Neural cell (in vitro differentiated cells): ENCODE data around the gene CELSR3. TPM values are rescaled to one million over a fixed set of nuclear protein-coding genes. Genes with fewer than 3 reads are reported as not detected.

Source experiments
- H2AFZ ChIP-seq: fragments of 200-600, 300-800 bp; sonication (generic), shearing (Covaris generic); 2 replicates; pipeline ENCODE4 v1.6.0; 2014; ENCODE audit warnings: low read depth, mild to moderate bottlenecking, antibody characterized with exemption, low read length, moderate library complexity
- H3F3A ChIP-seq: fragments of 200-600 bp; shearing (Covaris generic); 2 replicates; pipeline ENCODE4 v1.6.1; 2016; ENCODE audit warnings: mild to moderate bottlenecking, moderate library complexity, mixed read lengths, antibody characterized with exemption, low read length; ENCODE audit not compliant: insufficient read depth, poor library complexity, severe bottlenecking
- H3K27ac ChIP-seq: fragments of 200-600, 300-800 bp; sonication (generic), shearing (Covaris generic); 2 replicates; pipeline ENCODE4 v1.5.1; 2014; ENCODE audit warnings: mild to moderate bottlenecking, low read length, moderate library complexity
- H3K27me3 ChIP-seq: fragments of 300-800, 200-600 bp; sonication (generic), shearing (Covaris generic); 2 replicates; pipeline ENCODE4 v1.6.0; 2014; ENCODE audit warnings: mild to moderate bottlenecking, low read depth, low read length, moderate library complexity; ENCODE audit not compliant: insufficient read depth
- H3K36me3 ChIP-seq: fragments of 300-800, 200-600 bp; sonication (generic), shearing (Covaris generic); 2 replicates; pipeline ENCODE4 v1.5.1; 2014; ENCODE audit warnings: mild to moderate bottlenecking, antibody characterized with exemption, low read length, moderate library complexity; ENCODE audit not compliant: insufficient read depth
- H3K4me2 ChIP-seq: fragments of 300-800, 200-600 bp; sonication (generic), shearing (Covaris generic); 2 replicates; pipeline ENCODE4 v1.6.0; 2014; ENCODE audit warnings: mild to moderate bottlenecking, low read length
- H3K4me3 ChIP-seq: fragments of 300-800, 200-600 bp; sonication (generic), shearing (Covaris generic); 2 replicates; pipeline ENCODE4 v1.5.1; 2014; ENCODE audit warnings: mild to moderate bottlenecking, low read length, moderate library complexity
- H3K79me2 ChIP-seq: fragments of 200-600 bp; shearing (Covaris generic); replicated peaks from 2 replicates; pipeline ENCODE4 v1.6.0; 2014; ENCODE audit warnings: mild to moderate bottlenecking, low read length, moderate library complexity; ENCODE audit not compliant: insufficient read depth
- H3K9ac ChIP-seq: fragments of 300-800, 200-600 bp; sonication (generic), shearing (Covaris generic); 2 replicates; pipeline ENCODE4 v1.6.1; 2016; ENCODE audit warnings: mild to moderate bottlenecking, low read length, mixed read lengths
- H3K9me2 ChIP-seq: fragments of 200-600 bp; shearing (Covaris generic); 2 replicates; pipeline ENCODE4 v1.6.1; 2016; ENCODE audit warnings: mild to moderate bottlenecking, low read length, mixed read lengths; ENCODE audit not compliant: insufficient read depth
- H3K9me3 ChIP-seq: fragments of 200-600, 300-800 bp; sonication (generic), shearing (Covaris generic); 2 replicates; pipeline ENCODE4 v1.6.1; 2016; ENCODE audit warnings: mild to moderate bottlenecking, mixed run types, low read length, moderate library complexity, mixed read lengths
- H4K20me1 ChIP-seq: fragments of 200-600 bp; shearing (Covaris generic); 2 replicates; pipeline ENCODE4 v1.6.1; 2016; ENCODE audit warnings: mild to moderate bottlenecking, mixed run types; ENCODE audit not compliant: insufficient read depth
- EP300 ChIP-seq: fragments of 450-650 bp; conservative IDR thresholded peaks from 2 replicates; pipeline ENCODE4 v1.6.1; 2014; ENCODE audit warnings: antibody characterized with exemption, mild to moderate bottlenecking, moderate library complexity; ENCODE audit not compliant: poor library complexity, severe bottlenecking
- EZH2 ChIP-seq: fragments of 200-600, 300-800 bp; shearing (Covaris generic), sonication (generic); IDR thresholded peaks from 2 replicates; pipeline ENCODE4 v1.6.1; 2014; ENCODE audit warnings: antibody characterized with exemption, low read length, borderline replicate concordance, mild to moderate bottlenecking; ENCODE audit not compliant: insufficient read depth, poor library complexity, severe bottlenecking
- MXI1 ChIP-seq: fragments of 450-650 bp; conservative IDR thresholded peaks from 2 replicates; pipeline ENCODE4 v1.6.1; 2014; ENCODE audit warnings: antibody characterized with exemption, mild to moderate bottlenecking; ENCODE audit not compliant: poor library complexity, severe bottlenecking
- POLR2AphosphoS5 ChIP-seq: IDR thresholded peaks from 2 replicates; pipeline ENCODE4 v1.6.1; 2012
- RAD21 ChIP-seq: fragments of 450-650 bp; conservative IDR thresholded peaks from 2 replicates; pipeline ENCODE4 v1.6.1; 2014; ENCODE audit warnings: antibody characterized with exemption, mild to moderate bottlenecking, moderate library complexity
- SMC3 ChIP-seq: fragments of 450-650 bp; conservative IDR thresholded peaks from 2 replicates; pipeline ENCODE4 v1.6.1; 2014; ENCODE audit warnings: antibody characterized with exemption, mild to moderate bottlenecking, moderate library complexity; ENCODE audit not compliant: poor library complexity
- TAF1 ChIP-seq: IDR thresholded peaks from 2 replicates; pipeline ENCODE4 v1.6.1; 2012; ENCODE audit warnings: low read depth
- polyA plus RNA-seq: library from polyadenylated mRNA; depleted of rRNA; stranded (reverse); fragments of >200 nt; gene quantifications from 2 replicates; pipeline ENCODE4 v1.2.3, GENCODE V29; 2014
- TF ChIP-seq, protein P1 (sequence below): fragments of 450-650 bp; IDR thresholded peaks from 2 replicates; pipeline ENCODE4 v1.5.1; 2014; ENCODE audit warnings: antibody characterized with exemption, mild to moderate bottlenecking, moderate library complexity; ENCODE audit not compliant: poor library complexity, severe bottlenecking
- TF ChIP-seq, protein P2 (sequence below): IDR thresholded peaks from 2 replicates; pipeline ENCODE4 v1.6.1; 2012; ENCODE audit warnings: borderline replicate concordance

The CELSR3 gene
- polyA plus RNA-seq, 1 donor from 2014 or later = 54.9 TPM

DNA sequence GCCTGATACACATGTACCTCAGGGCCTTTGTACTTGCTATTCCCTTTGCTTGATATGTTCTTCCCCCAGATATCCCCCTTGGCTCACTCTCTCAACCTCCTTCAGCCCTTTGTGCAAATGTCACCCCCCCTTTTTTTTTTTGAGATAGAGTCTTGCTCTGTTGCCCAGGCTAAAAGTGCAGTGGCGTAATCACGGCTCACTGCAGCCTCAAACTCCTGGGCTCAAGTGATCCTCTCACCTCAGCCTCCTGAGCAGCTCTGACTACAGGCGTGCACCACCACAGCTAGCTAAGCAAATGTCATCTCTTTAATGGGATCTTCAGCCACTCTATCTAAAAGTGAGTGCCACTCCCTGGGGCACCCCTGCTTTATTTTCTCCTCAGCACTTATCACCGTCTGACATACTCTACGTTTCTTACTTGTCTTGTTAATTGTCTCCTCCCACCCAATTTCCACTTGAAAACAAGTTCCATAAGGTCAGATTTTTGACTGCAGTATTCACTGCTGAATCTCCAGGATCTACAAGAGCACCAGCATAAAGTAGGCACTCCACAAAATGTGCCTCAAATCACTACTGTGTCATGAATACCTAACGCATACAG is 39.7 kb upstream of the CELSR3 start:
- TF ChIP-seq EZH2 (no peak), SMC3 (no peak), POLR2AphosphoS5 (no peak)
- Histone ChIP-seq H3K9ac (no peak overlapping the region), H3K36me3 (no peaks in the 10 kb centered on the region), H4K20me1 (peaks cover 88% of the 10 kb centered on the region), H3K9me3 (no peaks in the 10 kb centered on the region), H3K4me2 (no peak overlapping the region), H3K9me2 (no peaks in the 10 kb centered on the region), H3K27ac (no peak overlapping the region), H3K27me3 (no peaks in the 10 kb centered on the region), H2AFZ (no peak overlapping the region), H3F3A (no peaks in the 10 kb centered on the region), H3K4me3 (no peak overlapping the region), H3K79me2 (peaks cover 94% of the 10 kb centered on the region)

DNA sequence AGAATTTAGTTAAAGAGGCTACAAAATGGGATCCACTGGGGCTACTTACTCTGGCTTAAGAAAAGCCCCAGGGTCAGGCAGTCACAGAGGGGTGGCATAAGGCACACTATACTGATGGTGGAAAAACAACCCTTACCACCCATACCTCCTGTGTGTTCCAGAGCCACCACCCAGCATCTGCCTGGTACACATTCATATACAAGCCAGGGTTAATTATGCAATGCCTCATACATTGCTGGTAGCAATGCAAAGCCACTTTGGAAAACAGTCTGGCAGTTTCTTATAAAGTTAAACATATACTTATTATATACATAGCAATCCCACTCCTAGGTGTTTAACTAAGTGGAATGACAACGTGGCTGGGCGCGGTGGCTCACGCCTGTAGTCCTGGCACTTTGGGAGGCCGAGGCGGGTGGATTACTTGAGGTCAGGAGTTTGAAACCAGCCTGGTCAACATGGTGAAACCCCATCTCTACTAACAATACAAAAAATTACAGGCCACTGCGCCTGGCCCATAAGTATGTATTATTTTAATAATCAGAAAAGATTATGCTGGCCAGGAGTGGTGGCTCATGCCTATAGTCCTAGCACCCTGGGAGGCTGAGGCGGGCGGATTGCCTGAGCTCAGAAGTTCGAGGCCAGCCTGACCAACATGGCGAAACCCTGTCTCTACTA is 38.2 kb upstream of the CELSR3 start:
- TF ChIP-seq MXI1 = no peak
- no peak for TF ChIP-seq RAD21
- TF ChIP-seq EZH2 = no peak
- TF ChIP-seq, protein P1, sequence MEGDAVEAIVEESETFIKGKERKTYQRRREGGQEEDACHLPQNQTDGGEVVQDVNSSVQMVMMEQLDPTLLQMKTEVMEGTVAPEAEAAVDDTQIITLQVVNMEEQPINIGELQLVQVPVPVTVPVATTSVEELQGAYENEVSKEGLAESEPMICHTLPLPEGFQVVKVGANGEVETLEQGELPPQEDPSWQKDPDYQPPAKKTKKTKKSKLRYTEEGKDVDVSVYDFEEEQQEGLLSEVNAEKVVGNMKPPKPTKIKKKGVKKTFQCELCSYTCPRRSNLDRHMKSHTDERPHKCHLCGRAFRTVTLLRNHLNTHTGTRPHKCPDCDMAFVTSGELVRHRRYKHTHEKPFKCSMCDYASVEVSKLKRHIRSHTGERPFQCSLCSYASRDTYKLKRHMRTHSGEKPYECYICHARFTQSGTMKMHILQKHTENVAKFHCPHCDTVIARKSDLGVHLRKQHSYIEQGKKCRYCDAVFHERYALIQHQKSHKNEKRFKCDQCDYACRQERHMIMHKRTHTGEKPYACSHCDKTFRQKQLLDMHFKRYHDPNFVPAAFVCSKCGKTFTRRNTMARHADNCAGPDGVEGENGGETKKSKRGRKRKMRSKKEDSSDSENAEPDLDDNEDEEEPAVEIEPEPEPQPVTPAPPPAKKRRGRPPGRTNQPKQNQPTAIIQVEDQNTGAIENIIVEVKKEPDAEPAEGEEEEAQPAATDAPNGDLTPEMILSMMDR = no peak
- no peak for TF ChIP-seq SMC3
- no peak for TF ChIP-seq POLR2AphosphoS5
- no peak for TF ChIP-seq TAF1
- TF ChIP-seq EP300 = no peak
- TF ChIP-seq, protein P2, sequence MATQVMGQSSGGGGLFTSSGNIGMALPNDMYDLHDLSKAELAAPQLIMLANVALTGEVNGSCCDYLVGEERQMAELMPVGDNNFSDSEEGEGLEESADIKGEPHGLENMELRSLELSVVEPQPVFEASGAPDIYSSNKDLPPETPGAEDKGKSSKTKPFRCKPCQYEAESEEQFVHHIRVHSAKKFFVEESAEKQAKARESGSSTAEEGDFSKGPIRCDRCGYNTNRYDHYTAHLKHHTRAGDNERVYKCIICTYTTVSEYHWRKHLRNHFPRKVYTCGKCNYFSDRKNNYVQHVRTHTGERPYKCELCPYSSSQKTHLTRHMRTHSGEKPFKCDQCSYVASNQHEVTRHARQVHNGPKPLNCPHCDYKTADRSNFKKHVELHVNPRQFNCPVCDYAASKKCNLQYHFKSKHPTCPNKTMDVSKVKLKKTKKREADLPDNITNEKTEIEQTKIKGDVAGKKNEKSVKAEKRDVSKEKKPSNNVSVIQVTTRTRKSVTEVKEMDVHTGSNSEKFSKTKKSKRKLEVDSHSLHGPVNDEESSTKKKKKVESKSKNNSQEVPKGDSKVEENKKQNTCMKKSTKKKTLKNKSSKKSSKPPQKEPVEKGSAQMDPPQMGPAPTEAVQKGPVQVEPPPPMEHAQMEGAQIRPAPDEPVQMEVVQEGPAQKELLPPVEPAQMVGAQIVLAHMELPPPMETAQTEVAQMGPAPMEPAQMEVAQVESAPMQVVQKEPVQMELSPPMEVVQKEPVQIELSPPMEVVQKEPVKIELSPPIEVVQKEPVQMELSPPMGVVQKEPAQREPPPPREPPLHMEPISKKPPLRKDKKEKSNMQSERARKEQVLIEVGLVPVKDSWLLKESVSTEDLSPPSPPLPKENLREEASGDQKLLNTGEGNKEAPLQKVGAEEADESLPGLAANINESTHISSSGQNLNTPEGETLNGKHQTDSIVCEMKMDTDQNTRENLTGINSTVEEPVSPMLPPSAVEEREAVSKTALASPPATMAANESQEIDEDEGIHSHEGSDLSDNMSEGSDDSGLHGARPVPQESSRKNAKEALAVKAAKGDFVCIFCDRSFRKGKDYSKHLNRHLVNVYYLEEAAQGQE = no peak
- Histone ChIP-seq H3K4me3 (no peak overlapping the region), H3K79me2 (peaks cover 93% of the 10 kb centered on the region), H3K9me2 (no peaks in the 10 kb centered on the region), H3K27ac (no peak overlapping the region), H3K27me3 (no peaks in the 10 kb centered on the region), H3K36me3 (no peaks in the 10 kb centered on the region), H3K9me3 (no peaks in the 10 kb centered on the region), H3F3A (no peaks in the 10 kb centered on the region), H4K20me1 (peaks cover 84% of the 10 kb centered on the region), H3K9ac (no peak overlapping the region), H2AFZ (no peak overlapping the region), H3K4me2 (no peak overlapping the region)
